Measurements from ENCODE around the gene SPSB3. TPM values are rescaled to one million over a fixed set of nuclear protein-coding genes. Genes with fewer than 3 reads are reported as not detected.
"Not testable (repeated sequence)": the region's sequence is repeated elsewhere in the genome, so short reads cannot be mapped to it uniquely, and the experiment has no call there.

SPSB3 gene
- polyA plus RNA-seq, 1 donor, result 24.6 TPM

DNA sequence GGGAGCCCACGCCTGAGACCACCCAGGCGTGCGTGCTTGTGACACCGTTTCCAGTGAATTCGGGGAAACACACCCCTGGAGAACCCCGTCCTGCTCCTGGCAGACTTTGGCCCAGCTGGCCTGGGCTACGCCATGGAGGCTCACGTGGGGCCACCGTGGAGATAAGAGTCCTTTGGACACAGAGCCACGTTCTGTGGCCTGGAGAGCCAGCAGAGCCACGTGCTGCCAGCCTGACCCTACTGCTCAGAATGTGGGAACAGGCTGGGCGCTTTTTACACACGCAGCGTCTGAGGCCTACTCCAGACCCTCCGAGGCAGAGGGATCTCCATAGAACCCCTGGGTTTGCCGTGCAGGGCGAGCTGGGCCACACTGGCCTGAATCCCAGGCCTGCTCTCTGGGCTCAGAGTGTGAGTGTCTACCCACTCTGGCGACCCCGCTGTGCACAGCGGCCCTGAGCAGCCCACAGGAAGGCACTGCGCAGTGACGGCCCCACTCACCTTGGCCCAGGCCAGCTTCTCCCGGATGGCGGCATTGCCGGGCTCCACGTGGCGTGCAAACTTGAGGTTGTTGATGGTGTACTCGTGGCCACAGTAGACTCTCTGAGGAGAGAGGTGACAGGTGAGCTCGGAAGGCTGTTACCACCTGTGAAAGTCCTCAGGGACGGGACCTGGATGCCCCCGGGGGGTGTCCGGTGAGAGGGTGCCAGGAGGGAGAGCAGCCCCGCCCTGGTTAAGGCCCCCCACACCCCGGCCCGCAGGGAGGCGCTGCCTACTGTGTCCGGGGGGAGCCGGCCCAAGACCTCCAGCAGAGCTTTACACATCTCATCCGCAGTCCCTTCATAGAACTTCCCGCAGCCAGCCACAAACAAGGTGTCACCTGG lies 34.3 kb upstream of the SPSB3 start:
- DNase-seq (ENCODE audit: low read depth), result no peak

DNA sequence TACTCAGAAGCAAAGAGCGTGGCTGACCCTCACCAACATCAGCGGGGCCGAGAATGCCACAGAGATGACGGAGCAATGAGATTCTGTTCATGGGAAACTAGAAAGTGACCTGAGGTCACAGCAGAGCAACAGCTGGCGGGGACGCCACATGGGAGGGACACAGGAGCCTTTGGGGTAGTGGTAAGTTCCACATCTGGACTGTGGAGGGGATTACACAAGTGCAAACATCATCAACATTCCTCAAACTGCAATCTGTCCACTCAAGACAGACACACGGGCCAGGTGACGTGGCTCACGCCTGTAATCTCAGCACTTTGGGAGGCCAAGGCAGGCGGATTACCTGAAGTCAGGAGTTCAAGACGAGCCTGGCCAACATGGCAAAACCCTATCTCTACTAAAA lies 33.1 kb upstream of the SPSB3 start:
- DNase-seq (ENCODE audit: low read depth), result no peak

DNA sequence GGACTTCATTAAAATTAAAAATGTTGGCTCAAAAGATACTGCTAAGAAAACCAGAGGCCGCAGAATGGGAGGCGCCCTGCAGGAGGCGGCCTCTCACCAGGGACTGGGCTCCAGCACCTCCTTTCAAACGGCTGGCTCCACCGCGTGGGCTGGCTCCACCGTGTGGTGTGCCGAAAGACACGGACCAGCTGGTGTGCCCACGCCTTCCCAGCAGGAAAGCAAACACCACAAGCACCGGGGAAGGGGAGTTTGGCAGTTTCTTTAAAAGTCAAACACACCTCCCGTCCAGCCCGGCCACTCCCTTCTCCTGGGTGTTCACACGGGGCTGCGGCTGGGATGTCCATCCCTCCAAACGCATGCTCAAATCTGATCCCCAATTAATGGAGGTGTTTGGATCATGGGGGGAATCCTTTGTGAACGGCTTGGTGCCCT lies 30.4 kb upstream of the SPSB3 start:
- DNase-seq (ENCODE audit: low read depth), result no peak

- no peak for DNase-seq (ENCODE audit: low read depth)
Observed at GRCh38 chr16:1810536-1810935, 28.2 kb upstream of the SPSB3 start.

- no peak for DNase-seq (ENCODE audit: low read depth)
Observed at GRCh38 chr16:1810106-1810505, 27.7 kb upstream of the SPSB3 start.

GRCh38 chr16:1809281-1809801 lies 27.0 kb upstream of the SPSB3 start:
- no peak for DNase-seq (ENCODE audit: low read depth)

DNA sequence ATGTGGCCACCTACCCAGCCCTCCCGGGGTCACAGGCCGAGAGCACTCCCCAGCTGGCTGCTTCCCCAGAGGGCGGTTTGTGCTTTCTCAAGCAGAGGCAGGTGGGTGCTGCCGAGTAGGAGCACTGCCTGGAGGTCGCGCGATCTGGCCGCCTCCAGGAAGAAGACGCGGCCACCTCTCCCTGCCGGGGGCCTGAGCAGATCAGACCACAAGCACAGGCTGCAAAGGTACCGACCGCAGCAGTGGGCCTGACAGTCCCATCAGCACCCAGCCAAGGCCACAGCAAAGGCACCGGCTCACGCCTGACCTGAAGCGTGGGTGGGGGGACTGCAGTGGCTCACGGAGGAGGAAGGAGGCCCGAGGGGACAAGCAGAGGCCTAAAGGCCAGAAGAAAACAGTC lies 26.3 kb upstream of the SPSB3 start:
- no peak for DNase-seq (ENCODE audit: low read depth)

GRCh38 chr16:1807626-1808025 lies 25.3 kb upstream of the SPSB3 start:
- no peak for DNase-seq (ENCODE audit: low read depth)

- DNase-seq (ENCODE audit: low read depth), result no peak
Observed at GRCh38 chr16:1800701-1801100, 18.3 kb upstream of the SPSB3 start.

DNA sequence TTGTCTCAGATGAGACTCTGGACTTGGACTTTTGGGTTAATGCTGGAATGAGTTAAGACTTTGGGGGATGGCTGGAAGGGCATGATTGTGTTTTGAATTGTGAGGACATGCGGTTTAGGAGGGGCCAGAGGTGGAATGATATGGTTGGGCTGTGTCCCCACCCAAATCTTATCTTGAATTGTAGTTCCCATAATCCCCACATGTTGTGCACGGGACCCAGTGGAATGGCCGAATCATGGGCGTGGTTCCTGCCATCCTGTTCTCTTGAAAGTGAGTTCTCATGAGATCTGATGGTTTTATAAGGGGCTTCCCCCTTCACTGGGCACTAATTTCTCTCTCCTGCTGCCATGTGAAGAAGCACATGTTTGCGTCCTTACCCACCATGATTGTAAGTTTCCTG lies 16.9 kb upstream of the SPSB3 start:
- not testable (repeated sequence) for DNase-seq (ENCODE audit: low read depth)

DNA sequence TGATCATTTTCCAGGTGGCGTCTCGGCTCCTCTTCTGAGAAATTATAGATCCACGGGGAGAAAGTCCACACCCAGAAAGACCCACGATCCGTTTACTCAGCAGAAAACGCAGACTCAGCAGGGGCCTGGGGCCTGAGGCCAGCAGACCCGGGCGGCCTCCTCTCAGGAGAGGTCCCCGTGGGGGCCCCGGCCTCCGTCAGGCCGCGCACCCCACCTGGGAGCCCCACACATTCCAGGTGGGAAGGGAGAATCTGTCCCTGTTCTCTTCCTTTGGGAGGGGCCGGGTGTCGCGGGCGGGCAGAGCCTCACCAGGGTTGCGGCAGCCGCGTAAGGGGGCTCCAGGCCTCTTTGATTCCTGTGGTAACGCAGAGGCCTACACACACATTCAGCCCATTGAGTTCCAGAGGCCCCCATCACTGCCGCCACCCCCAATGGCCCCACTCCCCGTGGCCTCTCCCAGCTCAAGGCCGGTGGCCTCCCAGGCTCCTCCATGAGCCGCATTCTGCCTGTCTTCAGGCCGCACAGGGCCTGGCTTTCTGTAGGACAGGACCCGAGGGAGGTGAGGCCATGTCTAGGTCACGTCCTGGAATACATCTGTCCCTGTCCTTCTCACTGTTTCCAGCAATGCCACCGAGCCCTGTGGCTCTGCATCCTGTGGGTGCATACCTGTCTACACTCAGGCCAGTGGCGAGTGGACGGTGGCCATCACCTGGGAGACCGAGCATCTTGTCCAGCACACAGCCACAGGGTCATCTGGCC lies 12.7 kb upstream of the SPSB3 start:
- no peak for DNase-seq (ENCODE audit: low read depth)

DNA sequence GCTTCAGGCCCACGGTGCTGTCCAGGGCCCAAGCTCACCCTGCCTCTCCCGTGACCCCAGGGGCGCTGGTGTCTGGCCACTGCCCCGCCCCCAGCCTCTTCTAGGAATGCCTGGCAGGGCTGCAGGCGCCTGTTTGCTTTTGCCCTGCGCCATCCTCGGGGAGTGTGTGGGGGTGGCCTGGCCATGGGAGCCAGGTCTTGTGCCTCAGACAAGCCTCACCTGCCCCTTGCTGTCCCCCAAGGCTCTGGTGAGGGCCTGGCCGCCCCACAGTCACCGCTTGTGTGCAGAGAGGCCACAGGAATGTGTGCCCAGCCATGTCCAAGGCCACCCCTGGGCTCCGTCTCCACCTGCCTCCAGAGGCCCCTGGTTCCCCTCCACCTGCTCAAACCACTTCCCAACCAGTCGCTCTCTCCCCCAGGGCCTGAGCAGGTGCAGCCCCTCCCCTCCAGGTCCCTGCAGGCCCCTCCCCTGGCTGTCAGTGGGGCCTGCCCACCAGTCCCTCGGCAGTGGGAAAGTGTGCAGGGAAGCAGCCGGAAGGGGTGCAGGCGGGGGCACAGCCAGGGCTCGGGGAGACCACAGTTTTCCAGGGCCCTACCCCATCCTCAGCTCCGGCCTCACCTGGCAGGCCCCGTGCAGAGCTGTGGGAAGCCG lies 12.0 kb upstream of the SPSB3 start:
- DNase-seq (ENCODE audit: low read depth), result no peak

DNA sequence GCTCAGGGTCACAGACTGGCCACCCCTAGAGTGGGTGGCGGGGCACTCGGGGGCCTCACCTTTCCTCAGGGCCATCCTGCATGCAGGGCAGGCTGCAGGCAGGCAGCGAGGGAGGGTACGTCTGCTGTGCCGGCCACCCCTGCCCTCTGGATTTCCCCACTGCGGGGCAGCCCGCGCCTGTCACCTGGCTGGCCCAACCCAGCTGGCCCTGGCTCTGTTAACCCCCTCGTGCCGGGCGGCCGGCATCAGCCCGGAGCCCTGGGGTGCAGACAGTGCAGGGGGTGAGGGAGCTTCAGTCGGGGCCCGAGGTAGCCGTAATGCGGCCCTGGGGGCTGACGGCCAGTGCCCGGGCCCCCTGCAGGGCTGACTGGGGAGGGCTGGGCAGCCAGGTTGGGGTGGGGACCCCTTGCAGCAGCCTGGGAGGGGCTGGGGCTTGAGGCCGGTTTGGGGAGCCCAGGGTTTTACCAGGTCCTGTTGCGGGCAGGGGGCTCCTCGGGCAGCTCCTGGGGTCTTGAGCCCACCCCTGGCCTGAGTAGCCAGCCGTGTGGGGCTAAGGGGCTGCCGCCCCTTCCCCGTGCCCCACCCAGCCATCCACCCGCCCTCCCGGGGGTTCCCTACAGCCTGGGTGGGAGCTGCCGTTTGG lies 11.3 kb upstream of the SPSB3 start, which contains the start of gene IGFALS:
Gene IGFALS (minus strand): TSS at position 128 of the 643 bp plus-strand sequence. CDS start 53 bp downstream, at position 75.
- DNase-seq (ENCODE audit: low read depth), result no peak

DNA sequence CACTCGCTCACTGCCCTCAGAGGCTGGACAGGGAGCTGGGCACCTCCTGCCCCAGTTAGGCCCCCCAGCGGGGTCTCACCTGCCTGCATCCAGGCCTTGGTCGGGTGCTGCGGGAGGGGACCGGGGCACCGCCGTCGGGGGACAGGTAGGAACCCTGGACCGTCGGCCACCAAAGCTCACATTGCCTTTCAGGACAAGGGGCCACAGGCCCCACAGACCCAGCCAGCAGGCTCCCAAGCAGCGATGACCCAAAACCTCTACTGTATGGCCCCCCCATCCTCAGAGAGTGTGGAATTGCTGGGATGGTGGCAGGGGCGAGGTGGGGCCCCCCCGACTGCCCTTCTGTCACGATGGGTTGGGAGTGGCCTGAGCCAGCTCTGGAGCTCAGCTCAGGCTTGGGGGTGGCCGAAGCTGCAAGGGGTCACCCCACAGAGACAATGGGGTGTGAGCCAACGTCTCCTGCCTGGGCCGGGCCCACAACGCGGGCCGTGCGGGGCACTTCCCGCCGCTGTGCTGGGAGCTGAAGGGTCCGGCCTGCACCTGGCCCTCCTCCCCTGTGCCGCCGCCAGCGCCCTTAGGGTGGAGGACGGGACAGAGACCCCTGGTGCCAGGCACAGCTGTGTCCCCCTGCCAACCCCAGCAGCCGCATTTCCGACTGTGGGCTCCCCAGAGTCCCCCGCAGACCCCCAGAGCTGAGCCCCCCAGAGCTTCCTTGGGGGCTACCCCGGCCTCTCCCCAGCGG lies 10.6 kb upstream of the SPSB3 start:
- DNase-seq (ENCODE audit: low read depth), result no peak

DNA sequence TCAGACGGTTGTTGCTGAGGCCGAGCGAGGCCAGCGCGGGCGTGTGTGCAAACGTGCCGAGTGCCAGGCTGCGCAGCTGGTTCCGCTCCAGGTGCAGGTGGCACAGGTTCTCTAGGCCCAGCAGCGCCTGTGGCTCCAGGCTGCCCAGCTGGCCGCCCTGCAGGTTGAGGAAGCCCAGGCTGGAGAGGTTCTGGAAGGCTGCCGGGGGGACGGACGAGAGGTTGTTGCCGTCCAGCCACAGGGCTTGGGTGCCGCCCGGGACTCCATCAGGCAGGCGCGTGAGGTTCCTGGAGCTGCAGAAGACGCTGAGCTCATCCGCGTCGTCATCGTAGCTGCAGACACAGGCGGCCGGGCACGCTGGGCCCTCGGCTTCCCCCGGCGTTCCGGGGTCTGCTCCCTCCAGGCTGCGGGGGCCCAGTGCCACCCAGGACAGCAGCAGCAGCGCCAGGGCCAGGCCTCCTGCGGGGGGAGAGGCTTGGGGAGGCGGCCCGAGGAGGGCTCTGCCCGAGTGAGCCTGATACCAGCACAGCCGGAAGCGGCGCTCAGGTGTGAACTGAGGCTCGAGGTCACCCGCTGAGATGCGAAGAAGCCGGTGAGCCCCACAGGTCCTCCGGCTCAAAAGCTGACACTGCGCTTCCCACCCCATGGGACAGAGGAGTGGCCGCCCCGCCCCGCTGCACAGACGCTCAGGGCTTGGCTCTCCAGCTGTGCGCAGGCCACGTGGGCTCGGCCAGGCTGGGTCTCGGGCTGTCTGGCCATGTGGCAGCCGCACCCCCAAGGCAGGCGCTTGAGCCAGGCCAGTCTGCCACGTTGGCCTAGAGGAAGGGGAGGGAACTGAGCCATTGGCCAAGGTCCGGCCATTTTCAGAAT lies 9.8 kb upstream of the SPSB3 start:
- no peak for DNase-seq (ENCODE audit: low read depth)

- no peak for DNase-seq (ENCODE audit: low read depth)
Observed at GRCh38 chr16:1791256-1791942, 9.0 kb upstream of the SPSB3 start.

DNA sequence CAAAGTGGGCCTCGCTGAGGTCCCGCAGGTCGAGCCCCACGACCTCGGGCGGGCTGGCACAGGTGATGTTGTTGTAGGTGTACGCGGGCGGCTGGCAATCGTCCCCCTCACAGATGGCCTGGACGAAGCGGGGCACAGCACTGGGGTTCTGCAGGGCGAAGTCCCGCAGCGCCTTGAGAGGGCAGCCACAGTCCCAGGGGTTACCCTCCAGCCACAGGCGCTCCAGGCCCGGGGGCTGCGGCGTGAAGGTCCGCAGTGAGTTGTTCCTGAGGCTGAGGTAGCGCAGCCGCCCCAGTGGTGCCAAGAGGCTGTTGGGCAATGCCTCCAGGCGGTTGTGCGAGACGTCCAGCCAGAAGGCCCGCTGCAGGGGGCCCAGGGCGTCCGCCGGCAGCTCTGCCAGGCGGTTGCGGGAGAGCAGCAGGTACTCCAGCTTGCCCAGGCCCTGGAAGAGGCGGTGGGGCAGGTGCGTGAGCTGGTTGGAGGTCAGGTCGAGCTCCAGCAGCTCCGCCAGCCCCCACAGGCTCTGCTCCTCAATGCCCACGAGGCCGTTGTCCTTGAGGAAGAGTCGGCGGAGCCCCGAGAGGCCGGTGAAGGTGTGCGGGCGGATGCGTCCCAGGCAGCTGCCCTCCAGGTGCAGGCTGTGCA lies 8.4 kb upstream of the SPSB3 start:
- no peak for DNase-seq (ENCODE audit: low read depth)

DNA sequence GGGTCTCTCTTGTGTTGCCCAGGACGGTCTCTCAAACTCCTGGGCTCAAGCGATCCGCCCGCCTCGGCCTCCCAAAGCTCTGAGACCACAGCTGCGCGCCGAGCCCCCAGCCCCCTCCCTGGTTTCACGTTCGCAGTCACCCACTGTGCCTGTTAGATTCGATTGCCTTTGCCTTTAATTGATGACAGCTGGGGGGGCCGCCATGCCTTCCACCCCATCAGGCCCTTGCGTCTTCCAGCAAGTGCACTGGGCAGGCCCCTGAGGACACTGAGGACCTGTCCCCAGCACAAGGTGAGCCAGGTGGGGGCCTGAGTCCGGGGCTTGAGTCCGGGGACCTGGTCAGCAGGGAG lies 7.9 kb upstream of the SPSB3 start:
- no peak for DNase-seq (ENCODE audit: low read depth)

- DNase-seq (ENCODE audit: low read depth), result no peak
Observed at GRCh38 chr16:1789643-1790045, 7.3 kb upstream of the SPSB3 start.
